CD4-positive, alpha-beta T cell treated with Interleukin-4 for 1 hour (primary cell): ENCODE results near the gene YAF2.

ENCODE experiments used
- DNase-seq, 2 donors: peaks; one replicate each; pipeline ENCODE4 v3.0.0-alpha.2; 2020 to 2022

YAF2 gene

GRCh38 chr12:42141981-42142606, 96.0 kb downstream of the YAF2 start:
- no peak for DNase-seq

- no peak for DNase-seq
Observed at GRCh38 chr12:42140901-42141300, 97.1 kb downstream of the YAF2 start.

GRCh38 chr12:42135259-42135814, 102.7 kb downstream of the YAF2 start:
- DNase-seq = no peak

GRCh38 chr12:42130672-42131402, 107.2 kb downstream of the YAF2 start:
- DNase-seq = no peak

GRCh38 chr12:42129595-42130204, 108.3 kb downstream of the YAF2 start:
- peak; percentile 30 to 54 for DNase-seq

GRCh38 chr12:42128888-42129287, 109.2 kb downstream of the YAF2 start:
- DNase-seq = no peak

GRCh38 chr12:42128327-42128726, 109.7 kb downstream of the YAF2 start:
- no peak for DNase-seq

- no peak for DNase-seq
Observed at GRCh38 chr12:42126963-42127362, 111.1 kb downstream of the YAF2 start.

GRCh38 chr12:42125388-42125767, 112.7 kb downstream of the YAF2 start:
- DNase-seq = no peak

- no peak for DNase-seq
Observed at GRCh38 chr12:42124764-42125387, 113.2 kb downstream of the YAF2 start.

GRCh38 chr12:42119085-42119633, 118.9 kb downstream of the YAF2 start:
- DNase-seq = no peak

- no peak for DNase-seq
Observed at GRCh38 chr12:42118136-42118879, 119.7 kb downstream of the YAF2 start.

- DNase-seq = no peak
Observed at GRCh38 chr12:42109031-42109430, 129.0 kb downstream of the YAF2 start.
